ENCODE results near the gene ANK3. TPM values are rescaled to one million over a fixed set of nuclear protein-coding genes. Genes with fewer than 3 reads are reported as not detected.

The ANK3 gene
- total and polyA plus RNA-seq, 2 donors, result 10.9 to 86.9 TPM

GRCh38 chr10:60280475-60280874, 109.2 kb downstream of the ANK3 start:
- Histone ChIP-seq H3K27ac (ENCODE audit: low read depth) (no peak overlapping the region), H3K36me3 (ENCODE audit: insufficient read depth) (no peaks in the 10 kb centered on the region), H3K4me3 (ENCODE audit: low read depth, low read length) (no peak overlapping the region), H3K4me1 (ENCODE audit: insufficient read depth) (no peaks in the 10 kb centered on the region)
- no peak for DNase-seq (ENCODE audit: extremely low spot score)
- WGBS, result 95% methylated on average over 2 of the region's 2 CpGs

- no peaks in the 10 kb centered on the region for H3K4me1 ChIP-seq (ENCODE audit: insufficient read depth)
- no peak overlapping the region for H3K27ac ChIP-seq (ENCODE audit: low read depth)
- no peaks in the 10 kb centered on the region for H3K36me3 ChIP-seq (ENCODE audit: insufficient read depth)
- WGBS, result 81% methylated on average over 1 of the region's 1 CpG
- H3K4me3 ChIP-seq (ENCODE audit: low read depth, low read length), result no peak overlapping the region
- no peak for DNase-seq (ENCODE audit: extremely low spot score)
Measured at GRCh38 chr10:60277656-60278055, 112.0 kb downstream of the ANK3 start.

GRCh38 chr10:60276232-60276631, 113.4 kb downstream of the ANK3 start:
- DNase-seq (ENCODE audit: extremely low spot score), result no peak
- no peaks in the 10 kb centered on the region for H3K4me1 ChIP-seq (ENCODE audit: insufficient read depth)
- H3K36me3 ChIP-seq (ENCODE audit: insufficient read depth), result no peaks in the 10 kb centered on the region
- H3K27ac ChIP-seq (ENCODE audit: low read depth), result no peak overlapping the region
- no peak overlapping the region for H3K4me3 ChIP-seq (ENCODE audit: low read depth, low read length)
- 97% methylated on average over 2 of the region's 2 CpGs for WGBS

DNA sequence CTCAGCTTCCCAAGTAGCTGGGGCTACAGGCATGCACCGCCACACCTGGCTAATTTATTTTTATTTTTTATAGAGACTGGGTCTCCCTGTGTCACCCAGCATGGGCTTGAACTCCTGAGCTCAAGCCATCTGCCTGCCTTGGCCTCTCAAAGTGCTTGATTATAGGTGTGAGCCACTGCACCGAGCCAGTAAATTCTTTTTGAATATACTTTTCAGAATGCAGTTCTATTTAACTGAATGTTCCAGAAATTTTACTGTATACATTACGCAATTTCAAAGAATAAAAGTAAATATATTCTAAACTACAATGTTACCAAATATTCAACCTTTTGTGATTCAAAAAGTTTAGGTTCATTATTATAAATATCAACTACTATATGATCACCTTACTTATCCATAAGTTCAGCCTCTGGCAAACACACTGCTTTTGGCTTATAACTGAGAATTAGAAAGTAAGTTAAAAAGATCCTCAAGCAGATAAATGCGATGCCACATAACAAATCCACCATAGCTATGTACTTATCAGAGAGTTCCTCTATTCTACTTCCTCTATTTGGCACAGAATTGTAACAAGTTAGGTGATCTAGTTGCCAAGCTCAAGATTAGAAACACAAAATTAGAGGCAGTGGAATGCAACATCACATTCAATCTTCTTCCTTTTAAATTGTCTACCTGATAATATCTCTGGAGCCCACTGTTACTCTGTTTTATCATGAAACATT, 118.2 kb downstream of the ANK3 start:
- H3K4me3 ChIP-seq (ENCODE audit: low read depth, low read length), result no peak overlapping the region
- no peaks in the 10 kb centered on the region for H3K36me3 ChIP-seq (ENCODE audit: insufficient read depth)
- no peaks in the 10 kb centered on the region for H3K4me1 ChIP-seq (ENCODE audit: insufficient read depth)
- 85% methylated on average over 4 of the region's 4 CpGs for WGBS
- H3K27ac ChIP-seq (ENCODE audit: low read depth), result no peak overlapping the region
- DNase-seq (ENCODE audit: extremely low spot score), result no peak

- H3K4me1 ChIP-seq (ENCODE audit: insufficient read depth), result no peaks in the 10 kb centered on the region
- no peak overlapping the region for H3K27ac ChIP-seq (ENCODE audit: low read depth)
- no peak overlapping the region for H3K4me3 ChIP-seq (ENCODE audit: low read depth, low read length)
- no peaks in the 10 kb centered on the region for H3K36me3 ChIP-seq (ENCODE audit: insufficient read depth)
- DNase-seq (ENCODE audit: extremely low spot score), result no peak
- 92% methylated on average over 1 of the region's 1 CpG for WGBS
Measured at GRCh38 chr10:60270426-60270825, 119.2 kb downstream of the ANK3 start.

DNA sequence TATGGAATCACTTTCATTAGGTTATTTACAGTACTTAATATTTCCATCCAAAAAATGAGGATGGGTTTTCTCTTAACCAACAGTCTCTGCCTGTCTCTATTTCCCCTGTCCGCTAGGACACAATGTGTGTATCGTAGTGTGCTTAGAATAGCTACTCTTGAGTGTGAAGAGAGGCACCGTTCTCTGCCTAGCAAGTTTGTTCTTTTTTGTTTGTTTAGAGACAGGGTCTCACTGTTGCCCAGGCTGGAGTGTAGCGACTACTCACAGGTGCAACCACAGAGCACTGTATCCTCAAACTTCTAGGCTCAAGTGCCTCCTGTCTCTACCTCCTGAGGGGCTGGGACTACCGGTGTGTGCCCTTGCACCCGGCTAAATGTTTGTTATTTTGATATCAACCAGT, 121.9 kb downstream of the ANK3 start:
- 91% methylated on average over 6 of the region's 6 CpGs for WGBS
- no peak overlapping the region for H3K4me3 ChIP-seq (ENCODE audit: low read depth, low read length)
- no peaks in the 10 kb centered on the region for H3K4me1 ChIP-seq (ENCODE audit: insufficient read depth)
- no peaks in the 10 kb centered on the region for H3K36me3 ChIP-seq (ENCODE audit: insufficient read depth)
- H3K27ac ChIP-seq (ENCODE audit: low read depth), result no peak overlapping the region
- no peak for DNase-seq (ENCODE audit: extremely low spot score)

- no peak for DNase-seq (ENCODE audit: extremely low spot score)
- Histone ChIP-seq H3K4me3 (ENCODE audit: low read depth, low read length) (no peak overlapping the region), H3K4me1 (ENCODE audit: insufficient read depth) (no peaks in the 10 kb centered on the region), H3K27ac (ENCODE audit: low read depth) (no peak overlapping the region), H3K36me3 (ENCODE audit: insufficient read depth) (no peaks in the 10 kb centered on the region)
- 82% methylated on average over 1 of the region's 1 CpG for WGBS
Measured at GRCh38 chr10:60266513-60266912, 123.2 kb downstream of the ANK3 start.

GRCh38 chr10:60262647-60263126, 127.0 kb downstream of the ANK3 start:
- Histone ChIP-seq H3K4me1 (ENCODE audit: insufficient read depth) (no peaks in the 10 kb centered on the region), H3K27ac (ENCODE audit: low read depth) (no peak overlapping the region), H3K36me3 (ENCODE audit: insufficient read depth) (no peaks in the 10 kb centered on the region), H3K4me3 (ENCODE audit: low read depth, low read length) (no peak overlapping the region)
- DNase-seq (ENCODE audit: extremely low spot score), result no peak
- 83% methylated on average over 3 of the region's 3 CpGs for WGBS

GRCh38 chr10:60260321-60260720, 129.4 kb downstream of the ANK3 start:
- Histone ChIP-seq H3K36me3 (ENCODE audit: insufficient read depth) (peaks cover 1% of the 10 kb centered on the region), H3K27ac (ENCODE audit: low read depth) (no peak overlapping the region), H3K4me1 (ENCODE audit: insufficient read depth) (no peaks in the 10 kb centered on the region), H3K4me3 (ENCODE audit: low read depth, low read length) (no peak overlapping the region)
- no peak for DNase-seq (ENCODE audit: extremely low spot score)
- WGBS, result 74% methylated on average over 3 of the region's 3 CpGs

GRCh38 chr10:60258429-60258797, 131.3 kb downstream of the ANK3 start:
- no peak overlapping the region for H3K27ac ChIP-seq (ENCODE audit: low read depth)
- 64% methylated on average over 2 of the region's 2 CpGs for WGBS
- peaks cover 1% of the 10 kb centered on the region for H3K36me3 ChIP-seq (ENCODE audit: insufficient read depth)
- H3K4me1 ChIP-seq (ENCODE audit: insufficient read depth), result no peaks in the 10 kb centered on the region
- DNase-seq (ENCODE audit: extremely low spot score), result no peak
- H3K4me3 ChIP-seq (ENCODE audit: low read depth, low read length), result no peak overlapping the region

DNA sequence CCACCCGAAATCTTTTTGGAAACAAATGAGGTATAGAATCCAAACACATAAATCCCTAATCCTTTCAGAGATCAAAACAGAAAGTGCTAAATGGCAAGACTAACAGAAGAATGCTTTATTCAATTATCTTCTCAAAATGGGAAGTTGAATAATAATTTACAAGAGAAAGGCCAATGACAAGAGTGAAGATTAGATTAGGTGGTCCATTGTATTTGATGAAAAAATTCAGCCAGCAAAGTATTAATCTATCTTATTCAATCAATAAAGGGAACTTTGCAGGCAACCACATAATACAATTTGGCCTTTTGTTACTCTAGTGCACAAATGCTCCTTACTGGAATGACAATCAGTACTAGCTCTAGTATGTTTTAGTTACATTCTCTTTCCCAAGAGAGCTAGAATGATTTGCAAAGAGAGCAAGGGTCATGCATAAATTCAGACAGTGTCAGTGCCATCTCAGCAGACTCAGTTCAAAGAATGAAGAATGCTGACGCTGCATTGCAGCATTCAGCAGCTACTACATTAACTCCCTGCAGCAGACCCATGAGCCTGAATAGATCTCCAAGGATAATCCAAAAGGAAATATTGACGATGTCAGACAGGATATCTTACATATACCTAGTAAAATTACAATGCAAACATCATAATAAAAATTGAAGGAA, 131.8 kb downstream of the ANK3 start:
- Histone ChIP-seq H3K36me3 (ENCODE audit: insufficient read depth) (peaks cover 1% of the 10 kb centered on the region), H3K27ac (ENCODE audit: low read depth) (no peak overlapping the region), H3K4me3 (ENCODE audit: low read depth, low read length) (no peak overlapping the region), H3K4me1 (ENCODE audit: insufficient read depth) (no peaks in the 10 kb centered on the region)
- no peak for DNase-seq (ENCODE audit: extremely low spot score)
- 41% methylated on average over 3 of the region's 3 CpGs for WGBS

GRCh38 chr10:60254776-60255175, 134.9 kb downstream of the ANK3 start:
- Histone ChIP-seq H3K27ac (ENCODE audit: low read depth) (no peak overlapping the region), H3K4me3 (ENCODE audit: low read depth, low read length) (no peak overlapping the region), H3K36me3 (ENCODE audit: insufficient read depth) (peaks cover 1% of the 10 kb centered on the region), H3K4me1 (ENCODE audit: insufficient read depth) (no peaks in the 10 kb centered on the region)
- DNase-seq (ENCODE audit: extremely low spot score), result no peak

- no peaks in the 10 kb centered on the region for H3K4me1 ChIP-seq (ENCODE audit: insufficient read depth)
- no peak overlapping the region for H3K4me3 ChIP-seq (ENCODE audit: low read depth, low read length)
- H3K36me3 ChIP-seq (ENCODE audit: insufficient read depth), result peaks cover 4% of the 10 kb centered on the region
- no peak overlapping the region for H3K27ac ChIP-seq (ENCODE audit: low read depth)
- DNase-seq (ENCODE audit: extremely low spot score), result no peak
Measured at GRCh38 chr10:60253484-60253883, 136.2 kb downstream of the ANK3 start.

- no peak for DNase-seq (ENCODE audit: extremely low spot score)
- Histone ChIP-seq H3K4me1 (ENCODE audit: insufficient read depth) (no peaks in the 10 kb centered on the region), H3K36me3 (ENCODE audit: insufficient read depth) (peaks cover 4% of the 10 kb centered on the region), H3K27ac (ENCODE audit: low read depth) (no peak overlapping the region), H3K4me3 (ENCODE audit: low read depth, low read length) (no peak overlapping the region)
- WGBS, result 92% methylated on average over 4 of the region's 4 CpGs
Measured at GRCh38 chr10:60252688-60253087, 137.0 kb downstream of the ANK3 start.
